OCI-LY3 (cell line): ENCODE results near the gene TMEM232.

Source experiments
- EZH2phosphoT487 ChIP-seq: fragments of 200-600 bp; shearing (Covaris generic); IDR thresholded peaks from 2 replicates; pipeline ENCODE4 v1.6.1; 2018; ENCODE audit warnings: antibody characterized with exemption, mixed run types, low read depth
- TF ChIP-seq, protein P1 (sequence below): fragments of 200-600, 300-600 bp; sonication (generic); IDR thresholded peaks from 2 replicates; pipeline ENCODE4 v1.5.1; 2014; ENCODE audit warnings: antibody characterized with exemption, low read length, low read depth

DNA sequence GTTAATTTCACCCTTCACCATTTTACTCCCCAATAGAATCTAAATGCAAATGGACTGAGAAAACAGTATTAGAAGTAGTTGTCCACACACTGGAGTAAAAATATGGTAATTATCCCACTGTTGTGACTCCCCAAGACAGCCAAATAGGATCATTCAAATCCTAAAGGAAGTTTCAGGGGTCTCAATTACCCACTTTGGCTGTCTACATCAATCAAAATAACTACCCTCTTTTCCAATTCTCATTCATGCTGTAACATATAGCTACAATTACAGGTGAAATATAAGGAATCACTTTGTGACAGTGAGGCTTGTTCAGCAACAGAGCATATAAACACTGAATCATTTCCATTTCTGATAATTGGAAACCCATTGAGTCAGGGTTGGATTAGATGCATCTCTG is 220.1 kb downstream of the TMEM232 start:
- TF ChIP-seq, protein P1, sequence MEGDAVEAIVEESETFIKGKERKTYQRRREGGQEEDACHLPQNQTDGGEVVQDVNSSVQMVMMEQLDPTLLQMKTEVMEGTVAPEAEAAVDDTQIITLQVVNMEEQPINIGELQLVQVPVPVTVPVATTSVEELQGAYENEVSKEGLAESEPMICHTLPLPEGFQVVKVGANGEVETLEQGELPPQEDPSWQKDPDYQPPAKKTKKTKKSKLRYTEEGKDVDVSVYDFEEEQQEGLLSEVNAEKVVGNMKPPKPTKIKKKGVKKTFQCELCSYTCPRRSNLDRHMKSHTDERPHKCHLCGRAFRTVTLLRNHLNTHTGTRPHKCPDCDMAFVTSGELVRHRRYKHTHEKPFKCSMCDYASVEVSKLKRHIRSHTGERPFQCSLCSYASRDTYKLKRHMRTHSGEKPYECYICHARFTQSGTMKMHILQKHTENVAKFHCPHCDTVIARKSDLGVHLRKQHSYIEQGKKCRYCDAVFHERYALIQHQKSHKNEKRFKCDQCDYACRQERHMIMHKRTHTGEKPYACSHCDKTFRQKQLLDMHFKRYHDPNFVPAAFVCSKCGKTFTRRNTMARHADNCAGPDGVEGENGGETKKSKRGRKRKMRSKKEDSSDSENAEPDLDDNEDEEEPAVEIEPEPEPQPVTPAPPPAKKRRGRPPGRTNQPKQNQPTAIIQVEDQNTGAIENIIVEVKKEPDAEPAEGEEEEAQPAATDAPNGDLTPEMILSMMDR = no peak
- TF ChIP-seq EZH2phosphoT487 = no peak
